SU-DHL-6 (cell line): ENCODE results near the gene CHSY1.

Experiments
- H2AFZ ChIP-seq: fragments of 200-600 bp; sonication (generic); 2 replicates; pipeline ENCODE4 v1.6.1; 2014; ENCODE audit warnings: low read depth, mild to moderate bottlenecking, moderate library complexity, mixed read lengths, antibody characterized with exemption, low read length; ENCODE audit not compliant: severe bottlenecking
- H3F3A ChIP-seq: fragments of 200-600 bp; shearing (Covaris generic); 2 replicates; pipeline ENCODE4 v1.6.0; 2016; ENCODE audit warnings: antibody characterized with exemption, mild to moderate bottlenecking; ENCODE audit not compliant: insufficient read depth
- H3K27ac ChIP-seq: fragments of 200-600 bp; sonication (generic); 2 replicates; pipeline ENCODE4 v1.5.1; 2016; ENCODE audit warnings: low read depth, mild to moderate bottlenecking, low read length, moderate library complexity, mixed read lengths
- H3K27me3 ChIP-seq: fragments of 200-600 bp; sonication (generic), shearing (Covaris generic); 2 replicates; pipeline ENCODE4 v1.6.0; 2014; ENCODE audit warnings: mild to moderate bottlenecking, low read length
- H3K36me3 ChIP-seq: fragments of 200-600 bp; sonication (generic); 2 replicates; pipeline ENCODE4 v1.6.1; 2014; ENCODE audit warnings: mild to moderate bottlenecking, low read length, mixed read lengths
- H3K4me2 ChIP-seq: fragments of 300-600, 200-600 bp; shearing (Covaris generic), sonication (generic); 2 replicates; pipeline ENCODE4 v1.6.0; 2014; ENCODE audit warnings: low read length, low read depth, mild to moderate bottlenecking; ENCODE audit not compliant: poor library complexity, severe bottlenecking
- H3K4me3 ChIP-seq: fragments of 200-600 bp; sonication (generic); 2 replicates; pipeline ENCODE4 v1.5.1; 2014; ENCODE audit warnings: antibody characterized with exemption, low read length, mild to moderate bottlenecking, mixed read lengths; ENCODE audit not compliant: insufficient read depth, poor library complexity, severe bottlenecking
- H3K79me2 ChIP-seq: fragments of 200-600 bp; sonication (generic); 2 replicates; pipeline ENCODE4 v1.6.1; 2014; ENCODE audit warnings: mild to moderate bottlenecking, low read length, moderate library complexity; ENCODE audit not compliant: insufficient read depth
- H3K9ac ChIP-seq: fragments of 200-600 bp; sonication (generic); 2 replicates; pipeline ENCODE4 v1.7.0; 2014; ENCODE audit warnings: mild to moderate bottlenecking, low read length
- H3K9me2 ChIP-seq: fragments of 200-600 bp; sonication (generic); replicated peaks from 2 replicates; pipeline ENCODE4 v1.6.1; 2014; ENCODE audit warnings: low read length; ENCODE audit not compliant: insufficient read depth
- H3K9me3 ChIP-seq: fragments of 200-600 bp; sonication (generic); 2 replicates; pipeline ENCODE4 v1.6.1; 2014; ENCODE audit warnings: low read length, mixed read lengths; ENCODE audit not compliant: insufficient read depth
- H4K20me1 ChIP-seq: fragments of 200-600 bp; sonication (generic); 2 replicates; pipeline ENCODE4 v1.6.1; 2014; ENCODE audit warnings: low read depth, mild to moderate bottlenecking, antibody characterized with exemption, low read length, moderate library complexity, mixed read lengths
- EZH2phosphoT487 ChIP-seq: fragments of 200-600 bp; sonication (generic), shearing (Covaris generic); conservative IDR thresholded peaks from 2 replicates; pipeline ENCODE4 v1.6.1; 2018; ENCODE audit warnings: mild to moderate bottlenecking, antibody characterized with exemption, low read length, moderate library complexity, mixed read lengths
- TF ChIP-seq, protein P1 (sequence below): fragments of 200-600 bp; sonication (generic); IDR thresholded peaks from one replicate; pipeline ENCODE4 v1.5.1; 2017; ENCODE audit warnings: antibody characterized with exemption, mild to moderate bottlenecking, low read length, moderate library complexity; ENCODE audit not compliant: insufficient read depth, poor library complexity, severe bottlenecking

The CHSY1 gene

DNA sequence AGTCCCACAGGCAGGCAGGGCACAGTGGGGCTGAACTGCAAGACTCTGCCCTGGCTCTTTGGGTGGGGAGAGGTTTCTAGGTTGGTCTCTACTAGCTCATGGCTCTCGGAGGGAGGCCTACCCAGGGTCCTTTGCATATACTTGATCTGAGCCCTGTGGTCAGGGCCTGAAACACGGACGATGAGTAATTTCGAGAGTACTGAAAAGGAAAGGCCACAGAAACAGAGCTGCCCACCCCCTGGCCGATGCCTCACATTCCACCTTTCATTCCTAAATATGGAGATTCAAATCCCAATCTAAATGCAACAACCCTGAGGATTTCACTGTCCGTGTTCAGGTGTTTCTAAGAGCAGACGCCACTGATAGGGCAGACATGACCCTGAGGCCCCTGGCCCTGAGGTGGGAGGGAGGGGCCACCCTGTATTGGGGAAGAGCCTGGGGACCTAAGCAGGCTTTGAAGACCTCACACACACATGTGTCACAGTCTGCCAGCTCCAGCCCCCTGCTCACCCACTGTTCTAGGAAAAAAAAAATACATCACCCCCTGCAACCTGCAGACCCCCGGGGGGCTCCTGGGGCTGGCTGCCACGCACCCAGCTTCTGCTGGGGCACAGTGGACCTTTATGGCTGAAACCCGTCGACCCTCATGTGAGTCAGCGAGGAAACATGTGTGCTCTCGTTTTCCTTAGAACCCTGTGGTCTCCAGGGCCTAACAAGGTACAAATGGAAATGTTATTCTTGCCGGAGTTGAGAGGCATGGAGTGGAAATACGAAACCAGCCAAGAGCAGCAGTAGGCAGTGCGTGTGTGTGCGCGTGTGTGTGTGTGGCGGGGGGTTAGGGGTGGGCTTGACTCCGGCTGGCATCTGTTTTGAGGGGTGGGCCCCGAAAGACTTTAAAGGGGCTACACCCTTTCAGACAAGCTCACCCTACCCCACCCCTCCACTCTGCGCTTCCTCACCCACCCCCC lies 112.7 kb downstream of the CHSY1 start:
- H3K27ac ChIP-seq = no peak overlapping the region
- no peaks in the 10 kb centered on the region; the same call in 1 of the 2 replicates for H3K9me3 ChIP-seq
- TF ChIP-seq, protein P1, sequence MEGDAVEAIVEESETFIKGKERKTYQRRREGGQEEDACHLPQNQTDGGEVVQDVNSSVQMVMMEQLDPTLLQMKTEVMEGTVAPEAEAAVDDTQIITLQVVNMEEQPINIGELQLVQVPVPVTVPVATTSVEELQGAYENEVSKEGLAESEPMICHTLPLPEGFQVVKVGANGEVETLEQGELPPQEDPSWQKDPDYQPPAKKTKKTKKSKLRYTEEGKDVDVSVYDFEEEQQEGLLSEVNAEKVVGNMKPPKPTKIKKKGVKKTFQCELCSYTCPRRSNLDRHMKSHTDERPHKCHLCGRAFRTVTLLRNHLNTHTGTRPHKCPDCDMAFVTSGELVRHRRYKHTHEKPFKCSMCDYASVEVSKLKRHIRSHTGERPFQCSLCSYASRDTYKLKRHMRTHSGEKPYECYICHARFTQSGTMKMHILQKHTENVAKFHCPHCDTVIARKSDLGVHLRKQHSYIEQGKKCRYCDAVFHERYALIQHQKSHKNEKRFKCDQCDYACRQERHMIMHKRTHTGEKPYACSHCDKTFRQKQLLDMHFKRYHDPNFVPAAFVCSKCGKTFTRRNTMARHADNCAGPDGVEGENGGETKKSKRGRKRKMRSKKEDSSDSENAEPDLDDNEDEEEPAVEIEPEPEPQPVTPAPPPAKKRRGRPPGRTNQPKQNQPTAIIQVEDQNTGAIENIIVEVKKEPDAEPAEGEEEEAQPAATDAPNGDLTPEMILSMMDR = no peak
- TF ChIP-seq EZH2phosphoT487 = no peak
- no peak overlapping the region for H3K4me3 ChIP-seq
- H2AFZ ChIP-seq = no peak overlapping the region
- no peaks in the 10 kb centered on the region for H3K9me2 ChIP-seq
- no peaks in the 10 kb centered on the region for H3K36me3 ChIP-seq
- no peaks in the 10 kb centered on the region for H3K79me2 ChIP-seq
- no peak overlapping the region for H3K9ac ChIP-seq
- no peaks in the 10 kb centered on the region for H3F3A ChIP-seq
- H3K4me2 ChIP-seq = peak overlapping the region; percentile 56
- H3K27me3 ChIP-seq = no peaks in the 10 kb centered on the region
- no peaks in the 10 kb centered on the region for H4K20me1 ChIP-seq

DNA sequence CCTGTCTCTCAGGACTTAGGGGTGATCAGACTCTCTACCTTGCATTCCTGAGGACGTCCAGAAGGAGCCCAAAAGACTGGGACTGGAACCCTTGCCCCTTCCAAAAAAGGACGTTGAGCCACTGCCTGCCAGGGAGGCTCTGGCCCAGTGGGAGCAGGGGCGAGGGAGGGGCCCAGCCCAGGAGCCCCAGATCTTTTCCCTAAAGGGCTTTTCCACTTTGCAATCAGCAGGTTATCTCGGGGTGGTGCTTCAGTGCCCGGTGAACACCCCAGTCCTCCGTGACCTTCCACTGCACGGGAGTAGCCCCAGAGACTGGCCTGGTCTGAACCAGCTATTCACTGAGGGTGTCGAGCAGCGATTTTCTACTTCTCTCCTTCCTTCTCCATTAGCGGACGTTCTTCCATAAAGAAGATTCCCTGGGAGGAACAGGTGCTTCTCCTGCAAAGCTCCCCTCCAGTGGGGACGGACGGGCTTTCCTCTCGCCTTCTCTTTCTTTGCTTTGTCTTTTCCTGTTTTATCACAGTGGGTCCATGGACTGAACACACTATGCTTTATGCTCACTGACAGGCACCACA lies 113.7 kb downstream of the CHSY1 start:
- Histone ChIP-seq H3K9me2 (no peaks in the 10 kb centered on the region), H3F3A (no peaks in the 10 kb centered on the region), H2AFZ (no peak overlapping the region), H3K4me3 (no peak overlapping the region), H3K27me3 (no peaks in the 10 kb centered on the region), H3K9ac (no peak overlapping the region), H4K20me1 (no peaks in the 10 kb centered on the region), H3K36me3 (no peaks in the 10 kb centered on the region), H3K27ac (no peak overlapping the region), H3K79me2 (no peaks in the 10 kb centered on the region), H3K4me2 (no peak overlapping the region), H3K9me3 (no peaks in the 10 kb centered on the region; the same call in 1 of the 2 replicates)
- TF ChIP-seq, protein P1 = no peak
- no peak for TF ChIP-seq EZH2phosphoT487

DNA sequence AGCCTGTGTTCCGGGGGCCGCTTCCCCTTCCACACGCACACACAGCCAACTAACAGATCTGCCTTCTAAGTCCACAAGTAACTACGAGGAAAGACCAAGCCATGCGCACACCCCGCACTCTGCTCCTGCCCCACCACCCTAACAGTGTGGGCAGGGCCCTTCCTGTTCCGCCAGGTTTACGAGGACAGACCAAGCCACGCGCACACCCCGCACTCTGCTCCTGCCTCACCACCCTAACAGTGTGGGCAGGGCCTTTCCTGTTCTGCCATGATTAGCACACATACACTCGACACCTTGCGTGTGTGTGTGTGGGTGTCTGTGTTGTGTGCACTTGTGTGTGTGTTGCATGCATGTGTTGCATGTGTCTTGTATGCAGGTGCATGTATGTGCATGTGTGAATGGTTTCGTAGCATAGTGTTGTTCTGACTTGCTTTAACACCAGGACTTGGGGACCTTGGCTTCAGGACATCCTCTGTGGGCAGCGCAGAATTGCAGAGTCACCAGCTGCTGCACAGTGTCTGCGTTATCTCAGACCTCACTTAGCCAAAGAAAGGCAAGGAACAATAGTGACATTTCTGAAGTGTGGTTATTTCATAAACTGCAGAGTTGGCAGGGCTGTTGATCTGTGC lies 114.4 kb downstream of the CHSY1 start:
- Histone ChIP-seq H2AFZ (no peak overlapping the region), H3K9me2 (no peaks in the 10 kb centered on the region), H3K9ac (no peak overlapping the region), H3K4me2 (no peak overlapping the region), H3K79me2 (no peaks in the 10 kb centered on the region), H3K9me3 (no peaks in the 10 kb centered on the region; the same call in 1 of the 2 replicates), H4K20me1 (no peaks in the 10 kb centered on the region), H3K27ac (no peak overlapping the region), H3K27me3 (no peaks in the 10 kb centered on the region), H3K4me3 (no peak overlapping the region), H3F3A (no peaks in the 10 kb centered on the region), H3K36me3 (no peaks in the 10 kb centered on the region)
- TF ChIP-seq EZH2phosphoT487 = no peak
- TF ChIP-seq, protein P1 = no peak
